Right lobe of liver (tissue), 6 donors: ENCODE data around the gene ACTR6. TPM values are rescaled to one million over a fixed set of nuclear protein-coding genes. Genes with fewer than 3 reads are reported as not detected.
A peak's percentile ranks its signal among the peaks of the same experiment; 100 is the strongest.

ENCODE experiments used
- ATAC-seq, 4 donors: fragments of 200-7000 bp; cut with Tn5 transposase; one replicate each; pipeline ENCODE4 v1.9.1; 2020; ENCODE audit warnings: mild to moderate bottlenecking in 4 of 4, moderate library complexity in 4 of 4
- DNase-seq, 3 donors: peaks; one replicate each; pipeline ENCODE4 v3.0.0-alpha.2; 2020
- H3K27ac ChIP-seq, 3 donors: fragments of 200-600 bp; one replicate each; pipeline ENCODE4 v1.8.0; 2022
- H3K27me3 ChIP-seq, 2 donors: fragments of 200-600 bp; one replicate each; pipeline ENCODE4 v1.8.0; 2022
- H3K36me3 ChIP-seq, 4 donors: fragments of 200-600 bp; sonication (generic) in 1 of 4; one replicate each; pipeline versions ENCODE4 v1.5.1 to v1.8.0; 2017 to 2022; ENCODE audit warnings: control low read depth in 1 of 4
- H3K4me1 ChIP-seq, 4 donors: fragments of 200-600 bp; sonication (generic) in 1 of 4; one replicate each; pipeline versions ENCODE4 v1.5.1 to v1.8.0; 2017 to 2022; ENCODE audit warnings: control low read depth in 1 of 4
- H3K4me3 ChIP-seq, 3 donors: fragments of 200-600 bp; one replicate each; pipeline ENCODE4 v1.8.0; 2022
- H3K9me3 ChIP-seq, 4 donors: fragments of 200-600 bp; sonication (generic) in 1 of 4; one replicate each; pipeline versions ENCODE4 v1.5.1 to v1.8.0; 2017 to 2022; ENCODE audit warnings: control low read depth in 1 of 4
- CTCF ChIP-seq, 4 donors: fragments of 200-600 bp in 3 of 4; fragments of 450-650 bp in 1 of 4; IDR thresholded peaks; one replicate each; pipeline versions ENCODE4 v1.5.1 to v1.8.0; 2016 to 2022; ENCODE audit warnings: antibody characterized with exemption in 4 of 4, mild to moderate bottlenecking in 2 of 4
- POLR2A ChIP-seq: fragments of 450-650 bp; IDR thresholded peaks from one replicate; pipeline ENCODE4 v1.6.1; 2017; ENCODE audit warnings: antibody characterized with exemption, mild to moderate bottlenecking
- WGBS: methylation state at CpG from one replicate; pipeline ENCODE4 v1.1.6; 2018; ENCODE audit warnings: low coverage, low lambda C conversion rate; ENCODE audit not compliant: insufficient coverage; ENCODE audit errors: missing lambda C conversion rate; 5-methylcytosine and 5-hydroxymethylcytosine counted together
- intact Hi-C, 2 donors: fragments of 100-400 bp; cut with DNase I; formaldehyde crosslinking; loops; one replicate each; pipeline versions ENCODE4 v1.11.2 to v1.14.1; 2022
- total RNA-seq, 6 experiments: library from RNA; depleted of rRNA in 2 of 6; stranded (reverse); fragments of >200 nt in 2 of 6; fragmentation: NEBNext Ultra II Directional in 3 of 6; extraction: Animal tissue kit (Norgen Biotek cat#: 25700) in 3 of 6; gene quantifications; one replicate each; pipeline versions ENCODE4 v1.1.0 to v1.2.4, GENCODE V29; 2016 to 2023
- donor health status: DM: no; HTN: yes; CAD: no.
- donor health status: DM: no; HTN: no; CAD: no.
- donor health status: DM: no; HTN: no; CAD: no.
- donor health status: DM: no; HTN: yes; CAD: no.
- donor health status: DM: no; HTN: yes; CAD: no.

ACTR6 gene
- total RNA-seq, 6 experiments from 2014 or later: 5.7 to 16.0 (median 13.1) TPM

- WGBS: 86% methylated on average over 4 of the region's 4 CpGs
- no peak for ATAC-seq
These were observed 32.1 kb upstream of the ACTR6 start for GRCh38 chr12:100168562-100168961.

GRCh38 chr12:100169345-100169744, 31.3 kb upstream of the ACTR6 start:
- Histone ChIP-seq H3K9me3 (no peaks in the 10 kb centered on the region), H3K36me3 (peaks cover 0 to 4% (median 0%) of the 10 kb centered on the region in 4 donors), H3K27ac (no peak overlapping the region), H3K4me1 (peaks cover 0 to 1% (median 0%) of the 10 kb centered on the region in 4 donors), H3K4me3 (no peak overlapping the region), H3K27me3 (no peaks in the 10 kb centered on the region)
- no peak for ATAC-seq
- peak in 1 of 3 donors; percentile 9 for DNase-seq
- WGBS: 90% methylated on average over 9 of the region's 9 CpGs
- intact Hi-C loops: no loop called here
- no peak for TF ChIP-seq POLR2A
- TF ChIP-seq CTCF (IDR thresholded peaks at IDR 0.05): no peak

More at GRCh38 chr12:100168562-100168961, 32.1 kb upstream of the ACTR6 start:
- Histone ChIP-seq H3K36me3 (peaks cover 0 to 4% (median 0%) of the 10 kb centered on the region in 4 donors), H3K27ac (no peak overlapping the region), H3K9me3 (no peaks in the 10 kb centered on the region), H3K27me3 (no peaks in the 10 kb centered on the region), H3K4me1 (peaks cover 0 to 6% (median 0%) of the 10 kb centered on the region in 4 donors), H3K4me3 (no peak overlapping the region)
- TF ChIP-seq POLR2A (no peak), CTCF (IDR thresholded peaks at IDR 0.05) (no peak)
- peak in 1 of 3 donors; percentile 17 for DNase-seq
- intact Hi-C loops: no loop called here

- no CpG with 5 or more reads among the region's 7 CpGs for WGBS
- Histone ChIP-seq H3K36me3 (peaks cover 0 to 4% (median 0%) of the 10 kb centered on the region in 4 donors), H3K4me3 (no peak overlapping the region), H3K4me1 (no peaks in the 10 kb centered on the region), H3K27ac (no peak overlapping the region), H3K27me3 (no peaks in the 10 kb centered on the region), H3K9me3 (no peaks in the 10 kb centered on the region)
- intact Hi-C loops: no loop called here
- DNase-seq (peak in 1 of 3 donors; percentile 31), ATAC-seq (no peak)
- TF ChIP-seq POLR2A: no peak
- TF ChIP-seq CTCF (IDR thresholded peaks at IDR 0.05): no peak
These were observed 30.2 kb upstream of the ACTR6 start for GRCh38 chr12:100170313-100170858.

GRCh38 chr12:100171248-100171647, 29.4 kb upstream of the ACTR6 start:
- Histone ChIP-seq H3K36me3 (peaks cover 0 to 4% (median 0%) of the 10 kb centered on the region in 4 donors), H3K9me3 (no peaks in the 10 kb centered on the region), H3K27me3 (no peaks in the 10 kb centered on the region), H3K27ac (no peak overlapping the region), H3K4me1 (no peaks in the 10 kb centered on the region), H3K4me3 (no peak overlapping the region)
- intact Hi-C loops: no loop called here
- DNase-seq (peak in 1 of 3 donors; percentile 17), ATAC-seq (no peak)
- no peak for TF ChIP-seq CTCF (IDR thresholded peaks at IDR 0.05)
- TF ChIP-seq POLR2A: no peak

- DNase-seq (no peak), ATAC-seq (no peak)
- TF ChIP-seq POLR2A: no peak
- Histone ChIP-seq H3K36me3 (peaks cover 0 to 4% (median 0%) of the 10 kb centered on the region in 4 donors), H3K27me3 (no peaks in the 10 kb centered on the region), H3K9me3 (no peaks in the 10 kb centered on the region), H3K4me3 (no peak overlapping the region), H3K4me1 (peaks cover 0 to 6% (median 0%) of the 10 kb centered on the region in 4 donors), H3K27ac (no peak overlapping the region)
- intact Hi-C loops: no loop called here
- 93% methylated on average over 4 of the region's 6 CpGs for WGBS
These were observed 27.5 kb upstream of the ACTR6 start for GRCh38 chr12:100173111-100173510.
